HTERT RPE-1 (cell line): ENCODE data around the gene FGF1.

ENCODE experiments used
- in situ Hi-C: fragments of 300-500 bp; cut with MboI; formaldehyde crosslinking; loops from 4 replicates; pipeline ENCODE4 v1.14.3; 2020; ENCODE audit warnings: low sequenced_read_pairs

FGF1 gene

DNA sequence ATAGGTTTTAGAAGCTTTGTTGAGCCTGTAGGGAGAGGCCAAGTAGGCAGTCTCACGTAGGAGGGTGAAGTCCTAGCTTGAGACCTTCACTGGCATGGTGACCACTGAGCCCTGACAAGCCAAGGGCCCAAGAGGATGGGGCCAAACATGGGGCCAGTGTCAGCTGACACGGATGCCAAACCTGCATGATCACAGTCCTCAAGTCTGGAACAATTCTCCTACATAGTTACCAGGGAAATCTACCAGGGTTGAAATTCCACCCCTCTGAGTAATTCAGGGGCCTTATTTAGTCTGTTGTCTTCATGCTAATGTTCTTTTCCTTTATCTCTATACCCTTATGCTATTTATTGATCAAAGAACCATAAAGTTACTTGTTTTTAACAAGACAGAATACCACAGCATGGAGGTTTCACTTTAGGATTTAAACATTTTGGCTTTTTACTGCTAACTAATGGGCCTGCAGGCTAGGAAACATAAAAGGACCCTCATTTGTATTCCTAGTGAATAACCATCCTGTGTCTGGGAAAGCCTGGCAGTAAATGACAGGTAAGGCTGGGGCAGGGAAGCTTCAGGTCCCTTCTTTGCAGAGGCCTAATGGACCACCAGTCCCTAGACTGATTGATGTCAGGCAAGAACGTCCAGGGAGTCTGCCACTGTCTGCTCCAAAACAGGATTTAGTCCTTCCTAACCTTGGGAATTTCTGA, 140.8 kb downstream of the FGF1 start:
- in situ Hi-C loops, result no loop called here

DNA sequence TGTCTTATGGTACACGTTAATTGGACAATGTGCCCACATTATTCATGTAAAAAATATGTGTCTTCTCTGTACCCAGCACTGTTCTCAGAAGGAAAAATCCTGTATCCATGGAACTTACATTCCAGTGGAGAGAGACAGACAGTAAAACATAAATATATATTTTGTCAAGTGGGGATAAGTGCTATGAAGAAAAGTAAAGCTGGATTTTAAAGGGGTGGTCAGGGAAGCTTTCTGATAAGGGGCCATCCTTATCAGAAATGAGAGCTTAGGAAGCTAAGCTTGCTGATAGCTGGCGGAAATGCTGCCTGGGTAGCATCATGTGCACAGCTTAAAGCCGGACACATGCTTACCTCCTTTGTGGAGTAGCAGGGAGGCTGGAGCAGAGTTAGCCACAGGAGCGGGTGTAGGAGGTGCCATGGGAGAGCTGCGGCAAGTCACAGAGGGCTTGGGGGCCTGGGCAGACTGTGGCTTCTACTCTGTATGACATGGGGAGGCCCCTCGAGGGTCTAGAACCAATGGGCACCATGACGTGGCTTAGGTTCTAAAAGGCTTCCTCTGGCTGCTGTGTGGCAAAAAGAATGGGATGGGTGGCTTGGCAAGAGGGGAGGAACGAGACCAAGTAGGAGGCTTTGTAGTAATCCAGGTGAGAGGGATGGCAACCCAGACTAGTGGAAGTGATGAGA, 141.7 kb downstream of the FGF1 start:
- in situ Hi-C loops, result no loop called here

DNA sequence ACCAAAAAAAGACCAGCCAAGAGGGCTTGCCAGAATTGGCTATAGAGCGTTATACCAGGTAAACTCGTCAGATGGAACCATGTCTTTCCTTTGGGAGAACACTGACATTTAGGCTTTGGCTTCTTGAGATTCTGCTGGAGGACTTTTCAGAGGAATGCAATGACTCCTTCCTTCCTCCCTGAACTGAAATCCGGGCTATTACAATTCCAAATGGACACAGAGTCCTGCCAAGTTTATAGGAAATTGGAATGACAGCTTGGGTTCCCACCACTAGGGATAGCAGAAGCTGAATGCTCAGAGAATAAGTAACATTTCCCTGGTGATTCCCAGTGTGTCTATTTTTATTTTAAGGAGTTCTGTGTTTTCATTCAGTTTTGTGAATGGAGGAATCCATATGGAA, 143.0 kb downstream of the FGF1 start:
- in situ Hi-C loops, result no loop called here
